Neuron (in vitro differentiated cells): ENCODE measurements around the gene CLEC11A.
"Not testable (repeated sequence)": the region's sequence is repeated elsewhere in the genome, so short reads cannot be mapped to it uniquely, and the experiment has no call there.

ENCODE experiments used
- H2AFZ ChIP-seq: one replicate; pipeline ENCODE4 v1.6.1; 2013; ENCODE audit warnings: low read depth, mild to moderate bottlenecking, inconsistent platforms, low read length, moderate library complexity
- H3K27me3 ChIP-seq: one replicate; pipeline ENCODE4 v1.6.1; 2013; ENCODE audit warnings: low read length; ENCODE audit not compliant: insufficient read depth
- H3K36me3 ChIP-seq: one replicate; pipeline ENCODE4 v1.6.1; 2013; ENCODE audit warnings: low read length; ENCODE audit not compliant: insufficient read depth
- H3K4me1 ChIP-seq: one replicate; pipeline ENCODE4 v1.6.1; 2013; ENCODE audit warnings: low read length; ENCODE audit not compliant: insufficient read depth
- H3K4me3 ChIP-seq: 2 replicates; pipeline ENCODE4 v1.5.1; 2013; ENCODE audit warnings: mild to moderate bottlenecking, low read length, moderate library complexity
- H3K9me3 ChIP-seq: one replicate; pipeline ENCODE4 v1.6.1; 2013; ENCODE audit warnings: low read length

Gene CLEC11A

GRCh38 chr19:50764409-50764808 is 41.2 kb downstream of the CLEC11A start:
- Histone ChIP-seq H3K4me3 (no peak overlapping the region), H3K36me3 (no peaks in the 10 kb centered on the region), H2AFZ (no peak overlapping the region), H3K4me1 (no peaks in the 10 kb centered on the region), H3K27me3 (peaks cover 2% of the 10 kb centered on the region), H3K9me3 (no peaks in the 10 kb centered on the region)

GRCh38 chr19:50766746-50767145 is 43.6 kb downstream of the CLEC11A start:
- H2AFZ ChIP-seq, H3K4me1 ChIP-seq, H3K27me3 ChIP-seq, H3K4me3 ChIP-seq, H3K36me3 ChIP-seq, H3K9me3 ChIP-seq: not testable (repeated sequence)

GRCh38 chr19:50767263-50767662 is 44.1 kb downstream of the CLEC11A start:
- H3K4me1 ChIP-seq, H3K9me3 ChIP-seq, H3K36me3 ChIP-seq, H2AFZ ChIP-seq, H3K4me3 ChIP-seq, H3K27me3 ChIP-seq: not testable (repeated sequence)

- H2AFZ ChIP-seq = no peak overlapping the region
- H3K4me3 ChIP-seq = no peak overlapping the region
- H3K27me3 ChIP-seq = peaks cover 2% of the 10 kb centered on the region
- H3K9me3 ChIP-seq = no peaks in the 10 kb centered on the region
- H3K4me1 ChIP-seq = no peaks in the 10 kb centered on the region
- H3K36me3 ChIP-seq = no peaks in the 10 kb centered on the region
Measured at GRCh38 chr19:50768277-50768676, 45.1 kb downstream of the CLEC11A start.

- H3K4me1 ChIP-seq, H2AFZ ChIP-seq, H3K27me3 ChIP-seq, H3K9me3 ChIP-seq, H3K4me3 ChIP-seq, H3K36me3 ChIP-seq: not testable (repeated sequence)
Measured at GRCh38 chr19:50770164-50770563, 47.0 kb downstream of the CLEC11A start, which contains the start of gene GPR32. Gene GPR32, plus strand, starts transcription at chr19:50770464. Its CDS starts 137 bp downstream, at chr19:50770601.

- Histone ChIP-seq H3K36me3 (no peaks in the 10 kb centered on the region), H3K4me1 (no peaks in the 10 kb centered on the region), H3K9me3 (no peaks in the 10 kb centered on the region), H3K27me3 (peaks cover 5% of the 10 kb centered on the region), H2AFZ (no peak overlapping the region), H3K4me3 (no peak overlapping the region)
Measured at GRCh38 chr19:50770888-50771287, 47.7 kb downstream of the CLEC11A start.

- H3K4me1 ChIP-seq = peaks cover 1% of the 10 kb centered on the region
- no peak overlapping the region for H2AFZ ChIP-seq
- no peaks in the 10 kb centered on the region for H3K36me3 ChIP-seq
- H3K4me3 ChIP-seq = no peak overlapping the region
- H3K9me3 ChIP-seq = no peaks in the 10 kb centered on the region
- peaks cover 7% of the 10 kb centered on the region for H3K27me3 ChIP-seq
Measured at GRCh38 chr19:50772476-50772875, 49.3 kb downstream of the CLEC11A start.

GRCh38 chr19:50772912-50773311 is 49.7 kb downstream of the CLEC11A start:
- not testable (repeated sequence) for H3K36me3 ChIP-seq, H3K9me3 ChIP-seq, H2AFZ ChIP-seq, H3K4me1 ChIP-seq, H3K27me3 ChIP-seq, H3K4me3 ChIP-seq

- Histone ChIP-seq H3K27me3 (peaks cover 14% of the 10 kb centered on the region), H3K4me1 (peaks cover 11% of the 10 kb centered on the region)
- H3K36me3 ChIP-seq, H3K4me3 ChIP-seq, H2AFZ ChIP-seq, H3K9me3 ChIP-seq: not testable (repeated sequence)
Measured at GRCh38 chr19:50773454-50773853, 50.3 kb downstream of the CLEC11A start.
